Embryonic facial prominence (tissue), 1 donor: ENCODE measurements around the gene EBLN1.
"Not testable (repeated sequence)": the region's sequence is repeated elsewhere in the genome, so short reads cannot be mapped to it uniquely, and the experiment has no call there.

Source experiments
- DNase-seq: peaks from one replicate; pipeline ENCODE4 v3.0.0-alpha.2; 2016; ENCODE audit errors: extremely low spot score

The EBLN1 gene

DNA sequence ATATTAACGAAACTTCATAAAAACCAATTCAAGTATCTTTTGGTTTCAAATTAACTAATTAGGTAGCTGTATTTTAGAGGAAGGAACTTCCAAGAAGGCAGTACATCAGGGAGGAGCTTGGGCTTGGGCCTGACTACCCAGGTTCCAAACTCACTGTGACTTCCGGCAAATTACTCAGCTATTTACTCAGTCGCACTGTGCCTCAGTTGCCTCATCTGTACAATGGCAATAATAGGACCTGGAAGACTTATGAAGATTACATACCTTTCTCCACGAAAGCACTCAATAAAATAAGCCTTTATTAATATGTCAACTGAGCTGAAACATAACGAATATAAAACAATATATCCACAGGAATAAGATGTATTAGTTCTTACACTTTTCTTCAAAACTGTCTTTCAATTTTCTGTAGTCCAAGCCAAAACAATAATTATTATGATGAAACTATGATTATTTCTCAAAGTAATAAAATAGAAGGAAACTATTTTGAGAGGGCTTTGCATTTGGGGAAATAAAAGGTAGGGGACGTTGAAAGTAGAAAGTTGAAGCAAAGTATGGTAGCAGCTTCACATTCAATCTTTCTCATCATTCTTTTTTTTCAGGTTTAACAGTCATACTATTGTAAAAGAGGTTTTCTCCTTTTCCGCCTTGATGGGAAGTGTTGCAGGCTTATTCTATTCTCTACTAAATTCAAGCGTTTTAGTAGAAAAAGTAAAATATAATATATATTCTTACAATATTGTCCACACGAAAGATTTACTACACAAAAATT is 10.5 kb upstream of the EBLN1 start:
- no peak for DNase-seq

DNA sequence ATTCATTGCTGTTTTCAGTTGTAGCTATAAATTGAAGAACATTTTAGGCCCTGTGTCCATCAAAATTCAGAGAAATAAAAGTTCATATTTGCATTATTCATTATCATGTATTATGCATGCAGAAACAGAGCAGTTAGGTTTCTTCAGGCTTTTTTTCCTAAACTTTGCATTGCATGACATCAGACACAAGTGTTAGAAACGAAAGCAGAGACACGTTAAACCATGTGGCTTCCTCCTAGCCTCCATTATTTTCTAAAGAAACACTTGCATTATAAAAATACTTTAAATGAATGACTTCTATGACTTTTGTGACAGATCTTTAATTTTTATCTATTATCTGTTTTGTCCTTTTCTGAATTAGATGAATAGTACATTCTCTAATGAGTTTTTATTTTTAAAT is 8.8 kb upstream of the EBLN1 start:
- DNase-seq, result no peak

DNA sequence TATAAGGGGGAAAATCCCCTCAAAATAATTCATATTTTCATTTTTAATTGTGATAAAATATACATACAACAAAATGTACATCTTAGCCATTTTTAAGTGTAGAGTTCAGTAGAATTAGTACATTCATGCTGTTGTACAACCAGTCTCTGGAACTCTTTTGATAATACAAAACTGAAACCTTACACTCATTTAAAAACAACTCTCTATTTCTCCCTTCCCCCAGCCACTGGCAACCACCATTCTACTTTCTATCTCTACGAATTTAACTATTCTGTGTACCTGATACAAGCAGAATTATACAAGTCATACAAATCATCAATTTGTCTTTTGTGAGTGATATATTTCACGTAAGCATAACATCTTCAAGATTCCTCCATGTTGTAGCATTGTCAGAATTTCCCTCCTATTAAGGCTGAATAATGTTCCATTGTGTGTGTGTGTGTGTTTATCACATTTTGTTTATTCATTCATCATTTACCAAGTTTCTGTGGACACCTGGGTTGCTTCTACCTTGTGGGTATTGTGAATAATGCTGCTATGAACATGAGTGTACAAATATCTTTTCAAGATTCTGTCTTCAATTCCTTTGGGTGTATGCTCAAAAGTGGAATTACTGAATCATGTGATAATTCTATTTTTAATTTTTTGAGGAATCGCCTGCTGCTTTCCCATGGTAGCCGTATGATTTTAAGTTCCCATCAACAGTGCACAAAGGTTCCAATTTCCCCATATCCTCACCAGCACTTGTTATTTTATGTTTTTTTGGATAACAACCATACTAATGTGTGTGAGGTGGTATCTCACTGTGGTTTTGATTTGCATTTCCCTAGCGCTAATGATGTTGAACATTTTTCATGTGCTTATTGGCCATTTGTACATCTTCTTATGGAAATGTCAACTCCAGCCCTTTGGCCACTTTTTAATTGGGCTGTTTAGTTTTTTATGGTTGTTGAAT is 4.7 kb upstream of the EBLN1 start:
- DNase-seq, result no peak

DNA sequence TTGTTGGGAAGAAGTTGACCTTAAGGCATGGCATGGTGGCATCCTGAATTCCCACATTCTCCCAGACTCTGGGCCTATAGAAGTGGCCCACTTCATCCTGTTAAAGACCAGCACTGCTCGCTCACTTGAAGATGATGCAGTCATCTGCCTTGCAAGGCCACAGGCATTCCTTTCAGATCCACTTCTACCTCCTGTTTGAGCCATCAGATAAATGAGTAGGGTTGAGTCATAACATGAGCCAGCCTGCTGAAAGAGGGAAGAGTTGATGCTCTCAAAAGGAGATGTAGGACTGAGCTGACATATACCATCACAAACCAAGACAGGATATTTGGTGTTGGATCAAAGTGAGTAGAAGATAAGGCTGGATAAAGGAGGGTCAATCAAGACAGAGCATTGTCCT is 1.5 kb upstream of the EBLN1 start:
- DNase-seq, result no peak

DNA sequence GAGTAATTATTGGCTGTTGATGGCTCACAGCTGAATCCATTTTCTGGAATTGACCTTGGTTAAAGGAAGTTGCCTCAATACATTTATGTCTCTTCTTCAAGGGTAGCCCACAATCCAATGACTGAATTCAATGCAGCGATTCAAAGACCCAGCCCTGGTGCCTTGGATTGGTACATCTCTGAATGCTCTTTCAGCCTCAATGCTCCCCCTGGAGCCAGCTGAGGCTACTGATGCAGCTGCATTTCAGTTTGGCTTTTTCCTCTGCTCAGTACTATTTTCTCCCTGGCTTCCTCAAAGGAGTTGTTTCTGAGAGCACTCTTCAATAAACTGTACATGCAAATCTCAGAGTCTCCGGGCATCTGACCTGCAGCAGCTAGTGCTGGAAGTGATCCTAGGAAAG is 633 bp upstream of the EBLN1 start:
- no peak for DNase-seq

DNA sequence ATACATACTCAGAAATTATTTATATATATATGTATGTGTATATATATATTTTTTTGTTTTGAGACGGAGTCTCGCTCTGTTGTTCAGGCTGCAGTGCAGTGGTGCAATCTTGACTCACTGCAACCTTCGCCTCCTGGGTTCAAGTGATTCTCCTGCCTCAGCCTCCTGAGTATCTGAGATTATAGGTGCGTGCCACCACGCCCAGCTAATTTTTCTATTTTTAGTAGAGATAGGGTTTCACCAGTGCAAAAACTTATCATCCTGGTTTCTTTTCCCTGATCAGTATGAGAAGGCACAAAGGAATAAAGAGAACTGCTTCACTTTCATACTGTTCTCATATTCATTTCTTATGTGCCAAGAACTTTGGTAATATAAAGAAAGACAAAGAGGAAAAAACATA is 731 bp downstream of the EBLN1 start:
- not testable (repeated sequence) for DNase-seq

DNA sequence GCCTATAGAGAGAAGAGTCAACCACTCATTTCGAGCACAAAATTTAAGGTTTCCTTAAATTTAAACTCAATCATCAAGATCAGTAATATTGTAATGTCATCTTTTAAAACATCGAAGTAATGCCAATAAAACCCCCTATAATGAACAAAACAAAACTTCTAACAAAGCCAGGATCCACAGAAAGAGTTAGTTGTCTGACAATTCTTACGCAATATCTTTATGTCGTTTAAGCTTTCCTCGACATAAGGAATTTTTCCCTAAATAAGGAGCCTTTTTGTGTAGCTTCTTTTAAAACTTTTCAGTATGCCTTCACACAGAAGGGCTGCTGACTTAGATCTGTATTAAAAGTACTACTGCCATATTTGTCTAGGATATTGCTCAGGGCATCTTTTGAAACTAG is 7.5 kb downstream of the EBLN1 start:
- DNase-seq, result no peak

DNA sequence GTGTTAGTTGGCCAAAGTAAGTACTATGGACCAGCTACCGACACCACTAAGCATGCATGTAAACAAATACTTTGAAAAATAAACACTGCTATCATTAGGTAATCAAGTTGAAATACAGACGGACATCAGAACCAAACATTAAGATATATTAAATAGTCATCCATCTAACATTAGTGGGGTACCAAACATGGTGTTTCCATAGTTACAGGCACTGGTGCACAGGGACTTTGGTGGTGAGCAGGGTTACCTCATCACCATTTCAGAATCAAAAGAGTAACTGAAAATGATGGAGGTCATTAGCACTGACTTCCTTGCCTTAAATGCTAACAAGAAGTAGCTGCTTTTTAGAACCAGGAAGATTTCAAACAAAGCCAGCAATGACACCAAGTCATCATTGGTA is 23.9 kb downstream of the EBLN1 start:
- no peak for DNase-seq

DNA sequence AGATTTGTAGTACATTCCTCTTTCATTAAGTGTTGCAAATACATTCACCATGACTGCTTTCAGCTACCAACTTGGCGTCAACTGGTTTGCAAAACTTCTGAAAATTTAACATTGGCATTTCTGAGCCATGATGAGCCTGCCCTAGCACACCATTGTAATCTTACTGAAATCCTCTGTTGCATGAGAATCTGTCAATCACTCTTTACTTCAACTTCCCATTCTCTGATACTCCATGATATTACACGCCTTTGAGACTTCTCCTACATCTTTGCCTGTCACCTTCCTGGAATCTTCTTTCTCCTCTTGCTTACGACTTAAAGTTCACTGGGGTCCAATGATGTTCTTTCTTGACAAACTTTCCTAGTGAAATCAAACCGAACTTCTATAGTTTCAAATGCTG is 32.2 kb downstream of the EBLN1 start:
- no peak for DNase-seq

DNA sequence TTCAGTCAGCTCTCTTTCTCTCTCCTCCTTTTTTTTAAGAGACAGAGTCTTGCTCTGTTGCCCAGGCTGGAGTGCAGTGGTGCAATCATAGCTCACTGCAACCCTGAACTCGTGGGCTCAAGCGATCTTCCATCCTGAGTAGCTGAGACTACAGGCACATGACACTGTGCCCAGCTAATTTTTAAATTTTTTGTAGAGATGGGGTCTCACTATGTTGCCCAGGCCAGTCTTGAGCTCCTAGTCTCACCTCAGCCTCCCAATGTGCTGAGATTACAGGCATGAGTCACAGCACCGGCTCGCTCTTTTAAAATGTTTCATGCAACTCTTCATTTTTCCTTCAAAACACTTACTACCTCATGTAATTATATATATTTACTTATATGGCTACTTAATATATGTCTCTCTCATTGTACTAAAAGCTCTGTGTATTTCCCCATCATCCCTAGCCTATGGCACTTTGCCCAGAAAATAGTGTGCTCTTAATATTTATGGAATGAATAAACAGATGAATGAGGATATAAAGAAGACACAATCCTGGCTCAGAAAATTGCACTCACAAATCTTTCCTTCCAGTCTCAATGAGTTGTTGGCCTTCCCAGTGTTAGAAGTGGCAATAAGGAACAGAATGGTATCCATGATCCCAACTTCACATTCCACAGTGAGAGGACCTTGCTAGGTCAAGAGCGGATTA is 33.9 kb downstream of the EBLN1 start:
- DNase-seq, result no peak

DNA sequence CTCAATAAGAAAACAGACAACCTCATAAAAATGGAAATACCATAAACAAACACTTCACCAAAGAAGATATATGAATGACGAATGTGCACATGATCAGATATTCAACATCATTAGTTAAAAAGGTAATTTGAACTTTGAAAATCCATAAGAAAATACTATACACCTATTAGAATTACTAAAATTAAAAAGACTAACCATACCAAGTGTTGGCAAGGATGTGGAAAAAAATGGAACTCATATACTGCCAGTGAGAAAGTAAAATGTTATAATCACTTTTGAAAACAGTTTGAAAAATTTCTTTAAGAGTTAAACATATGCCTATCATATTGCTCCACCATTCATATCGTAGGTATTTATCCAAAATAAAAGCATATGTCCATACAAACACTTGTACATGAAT is 37.1 kb downstream of the EBLN1 start:
- no peak for DNase-seq

DNA sequence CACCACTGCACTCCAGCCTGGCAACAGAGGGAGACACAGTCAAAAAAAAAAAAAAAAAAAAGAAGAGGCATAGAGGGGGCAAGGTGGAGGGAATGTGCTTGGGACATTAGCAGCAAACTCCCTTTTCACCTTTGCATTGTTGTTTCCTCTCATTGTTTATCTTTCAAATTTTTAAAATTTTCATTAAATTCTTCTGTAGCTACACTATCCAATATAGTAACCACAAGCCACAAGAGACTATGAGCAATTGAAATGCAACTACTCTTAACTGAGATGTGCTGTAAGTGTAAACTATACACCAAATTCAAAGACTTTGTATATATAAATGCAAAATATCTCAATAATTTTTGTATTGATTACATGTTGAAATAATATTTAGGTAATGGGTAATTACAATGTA is 43.4 kb downstream of the EBLN1 start:
- no peak for DNase-seq

DNA sequence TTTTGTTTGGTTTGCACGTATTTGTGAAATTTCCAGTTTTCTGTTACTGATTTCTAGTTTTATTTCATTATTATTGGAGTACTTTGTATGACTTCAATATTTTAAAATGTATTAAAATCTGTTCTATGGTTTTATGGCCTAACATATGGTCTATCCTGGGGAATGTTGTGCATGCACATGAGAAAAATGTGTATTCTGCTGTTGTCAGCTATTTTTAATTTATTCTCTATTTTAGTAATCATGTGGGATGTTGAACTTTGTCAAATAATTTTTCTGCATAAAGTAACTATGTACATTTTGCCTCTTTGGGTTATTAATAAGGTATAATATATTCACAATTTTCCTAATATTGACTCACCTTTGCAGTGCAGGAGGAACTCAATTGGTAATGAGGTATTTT is 46.7 kb downstream of the EBLN1 start:
- DNase-seq, result no peak

DNA sequence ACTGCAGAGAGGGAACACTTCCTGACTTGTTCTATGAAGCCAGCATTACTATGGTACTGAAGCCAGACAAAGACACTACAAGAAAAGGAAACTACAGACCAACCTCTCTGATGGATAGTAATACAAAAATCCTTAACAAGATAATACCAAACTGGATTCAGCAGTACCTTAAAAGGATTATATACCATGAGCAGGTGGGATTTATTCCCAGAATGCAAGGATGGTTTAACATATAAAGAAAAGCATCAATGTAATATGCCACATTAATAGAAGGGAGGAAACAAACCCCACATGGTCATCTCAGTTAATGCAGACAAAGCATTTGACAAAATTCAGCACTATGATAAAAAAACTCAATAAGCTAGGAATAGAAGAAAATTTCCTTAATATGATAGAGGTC is 47.2 kb downstream of the EBLN1 start:
- DNase-seq, result no peak

DNA sequence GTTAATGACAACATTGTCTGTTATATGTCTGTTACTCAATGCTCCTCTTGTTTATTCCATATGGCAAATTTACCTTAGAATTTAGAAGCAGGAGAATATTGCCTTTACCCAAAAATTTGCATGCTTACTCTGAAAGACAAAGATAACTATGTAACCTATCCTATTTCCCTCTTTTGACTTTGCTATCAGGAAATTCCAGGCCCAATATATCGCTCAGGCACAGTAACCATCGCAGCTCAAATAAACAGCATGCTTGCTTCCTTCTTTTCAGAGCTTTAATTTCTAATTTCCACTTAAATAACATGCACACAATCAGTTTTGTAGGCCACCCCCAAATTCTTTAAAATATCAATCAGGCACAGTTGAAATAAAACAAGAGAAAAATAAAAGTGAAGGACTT is 57.8 kb downstream of the EBLN1 start:
- no peak for DNase-seq

DNA sequence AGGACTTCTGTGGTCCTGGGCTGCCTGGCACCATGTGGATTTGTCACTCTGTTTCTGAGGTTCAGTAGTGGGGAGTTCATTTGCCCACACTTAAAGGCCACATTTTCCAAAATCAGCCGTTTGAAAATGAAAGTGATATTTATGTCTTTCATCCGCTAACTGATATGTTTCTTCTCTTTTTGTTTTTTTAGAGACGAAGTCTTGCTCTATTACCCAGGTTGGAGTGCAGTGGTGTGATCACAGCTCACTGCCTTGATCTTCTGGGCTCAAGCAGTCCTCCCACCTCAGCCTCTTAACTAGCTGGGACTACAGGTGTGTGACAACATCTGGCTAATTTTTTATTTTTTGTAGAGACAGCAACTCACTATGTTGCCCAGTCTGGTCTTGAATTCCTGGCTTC is 58.6 kb downstream of the EBLN1 start:
- no peak for DNase-seq
